Skeletal muscle satellite cell (primary cell): Measurements from ENCODE around the gene LIN7B. TPM values are rescaled to one million over a fixed set of nuclear protein-coding genes. Genes with fewer than 3 reads are reported as not detected.

ENCODE experiments used
- H3K27me3 ChIP-seq: 2 replicates; pipeline ENCODE4 v1.7.0; 2013; ENCODE audit warnings: low read length; ENCODE audit not compliant: control insufficient read depth, insufficient read depth
- H3K36me3 ChIP-seq: 2 replicates; pipeline ENCODE4 v1.7.0; 2013; ENCODE audit warnings: mild to moderate bottlenecking, control low read depth, low read length; ENCODE audit not compliant: insufficient read depth
- H3K4me1 ChIP-seq: 2 replicates; pipeline ENCODE4 v1.7.0; 2013; ENCODE audit warnings: low read length; ENCODE audit not compliant: control insufficient read depth, insufficient read depth
- H3K4me2 ChIP-seq: 2 replicates; pipeline ENCODE4 v1.7.0; 2013; ENCODE audit warnings: mild to moderate bottlenecking, low read length
- H3K4me3 ChIP-seq: 2 replicates; pipeline ENCODE4 v1.7.0; 2013; ENCODE audit warnings: low read length
- H3K9ac ChIP-seq: 2 replicates; pipeline ENCODE4 v1.7.0; 2013; ENCODE audit warnings: mild to moderate bottlenecking, low read depth, low read length, moderate library complexity
- H3K9me3 ChIP-seq: replicated peaks from 2 replicates; pipeline ENCODE4 v1.7.0; 2013; ENCODE audit warnings: mild to moderate bottlenecking, control low read depth, low read length
- small RNA-seq: library from RNA; depleted of rRNA; stranded (forward); fragments of <200 nt; gene quantifications from one replicate; pipeline ENCODE3, GENCODE V24; 2012

Gene LIN7B

GRCh38 chr19:49167857-49168409, 53.8 kb downstream of the LIN7B start:
- Histone ChIP-seq H3K27me3 (no peaks in the 10 kb centered on the region), H3K36me3 (peaks cover 20% of the 10 kb centered on the region), H3K9me3 (no peaks in the 10 kb centered on the region), H3K4me1 (no peaks in the 10 kb centered on the region), H3K4me2 (no peak overlapping the region), H3K4me3 (no peak overlapping the region), H3K9ac (no peak overlapping the region)

Small RNA genes lying within 50 kb of the gene (small RNA-seq; reads per million reads assigned to genes)
- not detected for gene RN7SL708P
